GM19023 (cell line): ENCODE measurements around the gene BMAL1.
"Not testable (repeated sequence)": the region's sequence is repeated elsewhere in the genome, so short reads cannot be mapped to it uniquely, and the experiment has no call there.

ENCODE experiments used
- ATAC-seq: cut with Tn5 transposase; IDR thresholded peaks from one replicate; pipeline ENCODE4 v1.9.1; 2021; ENCODE audit warnings: mild to moderate bottlenecking, moderate library complexity; ENCODE audit not compliant: unreplicated experiment

The BMAL1 gene

DNA sequence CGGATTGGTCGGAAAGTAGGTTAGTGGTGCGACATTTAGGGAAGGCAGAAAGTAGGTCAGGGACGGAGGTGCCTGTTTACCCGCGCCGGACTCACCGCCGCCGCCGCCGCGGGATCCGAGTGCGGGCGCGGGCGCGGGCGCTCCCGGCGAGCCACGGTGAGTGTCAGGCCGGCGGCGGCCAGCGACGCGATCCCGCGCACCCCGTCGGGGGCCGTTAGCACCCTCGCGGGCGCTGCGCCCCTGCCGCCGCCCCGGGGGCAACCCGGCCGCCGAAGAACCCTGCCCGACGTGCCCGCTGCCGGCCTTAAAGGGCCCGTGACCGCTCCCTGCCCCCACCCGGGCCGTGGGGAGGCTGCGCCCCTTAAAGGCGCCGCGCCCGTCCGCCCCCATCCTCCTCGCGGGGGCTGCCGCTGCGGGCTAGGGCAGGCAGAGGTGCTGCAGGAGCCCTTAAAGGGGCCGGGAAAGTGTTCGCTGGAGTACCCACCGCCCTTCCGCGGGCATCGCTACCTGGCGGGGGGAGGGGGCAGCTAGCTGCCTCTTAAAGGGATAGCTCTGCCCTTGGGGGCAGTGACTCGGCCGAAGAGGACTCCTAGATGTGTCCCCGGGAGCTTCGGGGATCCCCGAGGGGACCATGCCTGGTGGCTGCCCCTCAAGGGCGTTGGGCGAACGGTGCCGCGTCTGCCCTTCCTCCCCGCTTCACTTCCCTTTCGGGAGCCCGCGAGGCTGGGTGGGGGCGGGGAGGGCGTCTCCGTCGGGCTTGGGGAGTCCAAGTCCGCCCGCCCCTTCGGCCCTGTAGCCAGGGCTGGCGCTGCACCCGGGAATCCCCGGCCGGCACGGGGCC, at the start of gene BMAL1:
BMAL1 (plus strand) TSS at position 23 of the 841 bp plus-strand sequence. CDS start 76,519 bp downstream, outside the sequence.
- ATAC-seq, result peak; percentile 27

DNA sequence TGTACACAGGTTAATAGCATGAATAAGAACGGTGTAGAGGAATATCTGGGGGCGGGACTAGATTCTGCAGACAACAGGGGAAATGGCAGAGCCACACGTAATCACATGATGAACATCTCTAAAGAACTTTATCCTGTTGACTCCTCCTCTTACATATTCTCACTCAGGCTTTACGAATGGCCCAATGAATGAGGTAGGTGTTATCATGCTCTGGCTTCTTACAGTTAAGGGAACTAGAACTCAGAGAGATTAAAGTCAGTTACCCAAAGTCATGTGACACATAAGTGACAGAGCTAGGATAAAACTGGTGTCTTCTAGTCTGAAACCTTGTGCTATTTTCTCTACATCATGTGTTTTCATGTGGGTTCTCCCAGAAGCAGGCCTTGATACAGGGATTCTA, 49.0 kb upstream of the BMAL1 start:
- no peak for ATAC-seq

DNA sequence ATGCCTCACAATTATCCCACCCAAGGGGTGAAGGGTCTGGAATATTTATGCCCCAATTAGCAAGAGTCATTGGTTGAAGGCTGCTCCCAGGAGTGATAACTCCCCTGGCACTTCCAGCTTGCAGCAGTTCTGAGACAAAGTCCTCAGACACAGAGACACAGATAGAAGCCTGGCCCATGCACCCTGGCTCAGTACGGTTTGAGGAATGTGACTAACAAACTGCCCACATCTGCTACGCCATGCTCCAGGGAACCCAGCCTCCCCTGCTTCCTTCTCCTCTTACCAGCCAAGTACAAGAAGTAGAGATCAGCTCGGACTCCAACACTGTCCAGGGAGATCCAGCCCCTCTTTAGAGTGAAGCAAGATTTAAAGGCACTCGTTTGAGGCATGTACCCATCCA, 48.5 kb upstream of the BMAL1 start:
- no peak for ATAC-seq

DNA sequence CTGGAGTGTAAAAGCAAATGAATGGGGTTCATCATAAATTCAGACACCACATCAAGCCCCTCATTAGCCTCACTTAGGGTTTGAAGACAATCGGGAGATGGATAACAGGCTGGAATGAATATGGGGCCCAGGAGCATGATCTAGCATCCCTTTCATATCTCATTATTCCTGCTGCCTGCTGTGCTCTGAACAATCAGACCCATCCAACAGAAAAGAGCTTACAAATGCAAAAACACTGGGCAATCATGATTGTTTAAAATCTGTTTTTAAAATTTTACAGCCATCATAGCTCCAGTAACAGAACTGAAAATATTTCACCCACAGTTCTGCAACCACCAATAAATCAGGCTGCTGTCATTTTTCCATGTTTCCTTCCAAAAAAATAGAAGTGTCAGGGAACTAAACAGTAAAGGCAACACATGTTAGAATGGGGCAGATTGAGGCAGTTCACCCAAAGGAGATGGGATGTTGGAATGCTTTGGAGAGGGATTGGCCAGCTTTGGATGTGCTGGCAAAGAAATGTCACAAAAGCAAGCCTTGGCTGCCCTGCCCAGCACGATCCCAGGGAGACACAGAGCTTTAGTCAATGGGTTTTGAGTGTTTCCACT, 47.8 kb upstream of the BMAL1 start:
- ATAC-seq, result no peak

DNA sequence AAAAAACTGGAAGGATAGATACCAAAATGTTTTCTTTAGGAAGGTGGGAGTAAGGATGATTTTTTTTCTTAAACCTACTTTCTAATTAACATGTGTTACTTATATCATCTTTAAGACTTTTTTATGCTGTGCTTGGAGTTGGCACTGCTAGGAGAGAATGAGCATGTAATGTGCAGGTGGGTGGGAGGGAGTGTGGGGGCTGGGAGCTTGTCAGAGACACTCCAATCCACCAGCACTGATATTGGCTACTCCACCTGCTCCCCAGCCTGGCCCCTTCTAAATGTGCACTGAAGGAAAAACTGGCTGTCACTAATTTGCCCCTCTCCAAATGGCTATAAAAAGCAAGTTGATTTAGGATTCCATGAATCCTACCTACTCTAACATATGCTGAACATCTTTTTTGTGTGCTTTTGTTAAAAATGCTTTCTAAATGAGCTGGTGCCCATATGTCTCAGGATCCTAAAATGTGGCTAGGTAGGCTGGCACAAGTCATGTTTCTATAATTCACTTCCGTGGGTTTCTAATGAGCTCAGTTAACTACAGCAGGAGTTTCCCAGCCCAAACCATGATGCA, 44.3 kb upstream of the BMAL1 start:
- ATAC-seq, result no peak

DNA sequence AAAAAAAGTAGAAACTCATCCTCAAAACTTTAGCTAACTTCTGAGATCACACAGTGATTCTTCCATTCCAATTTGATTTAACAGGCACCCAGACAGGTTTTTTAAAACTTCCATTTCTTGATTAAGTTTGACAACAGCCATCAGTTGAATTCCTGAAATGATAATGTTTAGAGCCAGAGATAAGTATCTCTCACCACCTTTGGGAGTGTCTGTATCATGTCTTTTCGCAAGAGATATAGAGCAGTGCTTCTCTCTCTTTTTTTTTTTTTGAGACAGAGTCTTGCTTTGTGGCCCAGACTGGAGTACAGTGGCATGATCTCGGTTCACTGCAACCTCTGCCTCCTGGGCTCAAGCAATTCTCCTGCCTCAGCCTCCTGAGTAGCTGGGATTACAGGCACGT, 41.7 kb upstream of the BMAL1 start:
- no peak for ATAC-seq

DNA sequence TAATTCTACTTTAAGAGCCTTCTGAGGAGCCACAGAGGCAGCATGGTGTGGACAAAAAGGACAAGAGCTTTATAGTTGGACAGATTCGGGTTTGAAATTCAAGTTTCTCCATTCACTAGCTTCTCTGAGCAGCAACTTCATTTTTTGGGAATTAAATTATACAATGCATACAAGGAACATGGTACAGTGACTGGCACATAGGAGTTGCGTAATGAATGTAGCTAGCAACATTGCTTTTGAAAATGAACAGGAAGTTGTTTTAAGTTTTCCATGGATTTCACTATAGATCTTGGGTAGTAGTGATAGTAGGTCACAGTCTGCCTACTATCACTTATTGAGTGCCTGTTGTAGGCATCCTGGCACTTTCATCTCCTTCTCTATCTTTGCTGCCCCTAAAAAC, 41.0 kb upstream of the BMAL1 start:
- ATAC-seq, result no peak

DNA sequence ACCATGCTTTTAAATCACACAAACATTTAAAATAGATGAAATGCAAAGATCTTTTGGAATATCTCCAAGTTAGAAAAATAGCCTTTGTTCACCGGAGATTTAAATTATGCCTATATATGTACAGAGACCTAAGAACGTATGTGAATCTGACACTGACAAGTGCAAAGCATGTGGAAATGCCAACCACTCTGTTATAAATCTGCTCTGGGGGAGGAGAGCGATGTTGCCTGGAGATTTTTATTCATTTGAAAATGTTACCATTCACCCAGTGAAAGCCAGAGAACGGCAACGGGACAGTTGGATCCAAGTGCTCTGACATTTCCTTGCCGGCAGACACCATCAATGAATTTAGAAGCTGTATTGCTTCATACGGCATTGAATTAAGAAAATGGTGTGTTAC, 39.8 kb upstream of the BMAL1 start:
- ATAC-seq, result no peak

DNA sequence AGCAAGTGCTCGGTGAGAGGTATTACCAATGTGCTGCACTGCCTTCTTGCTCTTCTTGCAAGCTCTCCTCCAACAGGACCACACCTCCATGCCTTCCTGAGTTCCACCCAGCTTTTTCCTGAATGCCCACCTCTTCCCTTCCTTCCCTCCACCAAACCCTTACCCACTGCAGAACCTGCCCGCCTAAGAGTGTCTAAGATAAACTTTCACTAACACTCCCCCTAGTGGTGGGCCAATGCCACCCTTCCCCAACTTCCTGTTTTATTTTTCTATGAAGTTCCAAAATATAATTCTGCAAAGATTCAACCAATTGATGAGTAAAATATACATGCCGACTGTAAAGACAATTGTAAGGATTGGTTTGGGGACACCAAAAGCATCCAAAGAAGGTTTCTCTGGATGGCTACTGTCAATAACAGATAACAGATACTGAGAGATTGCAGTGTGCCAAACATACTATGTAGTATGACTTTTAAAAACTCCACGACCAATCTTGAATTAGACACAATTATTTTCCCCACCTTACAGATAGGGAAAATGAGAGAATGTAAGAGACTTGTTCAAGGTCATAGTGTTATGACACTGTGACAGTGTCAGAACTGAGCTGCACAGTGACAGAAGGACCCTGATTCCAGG, 38.6 kb upstream of the BMAL1 start:
- ATAC-seq, result peak; percentile 60

DNA sequence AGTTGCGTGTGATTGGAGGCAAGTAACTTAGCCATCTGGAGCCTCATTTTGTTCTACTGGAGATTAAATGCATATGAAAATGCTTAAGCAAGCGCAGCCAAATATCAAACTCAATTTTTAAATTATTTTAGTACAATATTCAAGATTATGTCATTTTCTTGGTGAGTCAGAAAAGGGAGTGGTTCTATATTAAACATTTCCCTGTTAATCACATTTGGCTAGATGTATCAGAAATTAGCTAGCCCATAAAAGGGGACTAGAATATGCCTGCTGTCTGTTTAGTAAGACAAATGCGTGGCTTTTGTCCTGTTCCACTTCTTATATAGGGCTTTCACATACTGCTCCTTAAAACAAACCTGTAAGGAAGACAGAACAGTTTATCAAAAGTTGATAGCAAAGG, 35.0 kb upstream of the BMAL1 start:
- ATAC-seq, result no peak

DNA sequence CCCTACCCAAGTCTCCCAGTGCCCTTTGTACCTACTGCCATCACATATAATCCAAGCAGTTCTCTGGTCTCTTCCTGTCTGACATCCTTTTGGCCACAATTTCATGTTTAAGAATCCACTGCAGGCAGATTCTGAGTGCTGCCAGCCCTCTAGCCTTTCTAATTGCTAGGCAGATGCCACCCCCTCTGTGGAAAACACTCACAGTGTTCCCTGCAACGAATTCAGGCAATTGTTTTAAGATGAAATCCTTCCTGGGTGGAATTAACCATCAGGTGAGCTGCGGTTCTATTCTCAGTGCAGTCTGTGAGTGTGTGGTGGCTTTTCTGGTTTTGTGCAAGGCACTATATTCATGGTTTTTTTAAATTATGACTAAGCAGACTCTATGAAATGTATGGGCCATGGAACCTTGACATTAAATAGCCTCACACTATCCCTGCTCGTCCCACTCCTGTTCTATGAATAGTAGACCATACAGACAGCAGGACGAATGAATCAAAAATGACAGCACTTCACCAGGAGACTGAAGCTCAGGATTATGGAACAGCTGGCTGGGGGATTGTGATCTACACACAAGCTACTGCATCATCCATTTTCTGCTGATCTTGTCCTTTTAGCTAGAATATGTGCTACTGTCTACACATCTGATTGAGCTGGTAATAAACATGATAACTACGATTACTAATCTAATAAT, 29.8 kb upstream of the BMAL1 start:
- ATAC-seq, result no peak

DNA sequence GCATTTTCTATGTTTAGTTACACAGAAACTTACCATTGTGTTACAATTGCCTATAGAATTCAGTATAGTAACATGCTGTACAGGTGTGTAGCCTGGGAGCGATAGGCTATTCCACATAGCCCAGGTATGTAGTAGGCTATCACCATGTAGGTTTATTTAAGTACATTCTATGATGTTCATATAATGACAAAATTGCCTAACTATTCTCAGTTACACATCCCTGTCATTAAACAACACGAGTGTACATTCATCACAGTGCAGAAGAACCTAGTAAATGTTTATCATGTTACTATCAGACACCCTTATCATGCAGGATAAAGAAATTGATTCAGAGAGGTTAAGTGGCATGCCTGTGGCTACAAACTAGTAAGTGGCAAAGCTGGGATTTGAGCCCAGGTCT, 28.4 kb upstream of the BMAL1 start:
- ATAC-seq, result no peak

DNA sequence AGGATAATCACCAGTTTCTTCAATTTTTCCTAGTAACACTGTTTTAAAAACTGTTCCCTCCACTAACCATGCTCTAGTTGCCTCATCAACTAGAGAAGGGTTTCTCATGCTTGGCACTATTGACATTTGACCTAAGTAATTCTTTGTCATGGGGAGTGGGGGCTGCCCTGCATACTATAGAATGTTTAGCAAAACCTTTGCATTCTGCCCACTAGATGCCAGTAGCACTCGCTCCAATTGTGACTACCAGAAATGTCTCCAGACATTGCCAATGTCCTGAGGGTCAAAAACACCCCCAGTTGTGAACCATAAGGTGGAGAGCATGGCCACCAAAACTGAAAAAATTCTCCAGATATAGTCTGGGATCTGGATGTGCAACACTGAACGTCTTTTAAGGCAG, 27.6 kb upstream of the BMAL1 start:
- no peak for ATAC-seq

DNA sequence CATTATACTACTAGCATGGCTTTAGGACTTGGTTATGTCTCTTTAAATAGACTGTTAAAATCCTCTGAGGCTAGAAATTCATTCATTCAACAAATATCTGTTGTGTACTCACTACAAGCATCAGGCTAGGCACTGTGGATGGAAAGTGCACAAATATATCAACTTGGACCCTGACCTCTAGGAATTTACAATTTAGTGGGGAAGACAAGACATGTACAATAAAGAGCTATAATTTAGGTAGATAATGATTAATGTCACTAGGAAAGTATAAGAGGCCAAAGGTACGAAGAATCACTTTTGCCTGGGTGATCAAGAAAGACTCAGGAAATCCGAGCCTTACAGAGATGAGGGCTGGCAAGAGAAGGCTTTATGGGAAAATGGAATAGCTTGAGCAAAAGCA, 25.6 kb upstream of the BMAL1 start:
- no peak for ATAC-seq

DNA sequence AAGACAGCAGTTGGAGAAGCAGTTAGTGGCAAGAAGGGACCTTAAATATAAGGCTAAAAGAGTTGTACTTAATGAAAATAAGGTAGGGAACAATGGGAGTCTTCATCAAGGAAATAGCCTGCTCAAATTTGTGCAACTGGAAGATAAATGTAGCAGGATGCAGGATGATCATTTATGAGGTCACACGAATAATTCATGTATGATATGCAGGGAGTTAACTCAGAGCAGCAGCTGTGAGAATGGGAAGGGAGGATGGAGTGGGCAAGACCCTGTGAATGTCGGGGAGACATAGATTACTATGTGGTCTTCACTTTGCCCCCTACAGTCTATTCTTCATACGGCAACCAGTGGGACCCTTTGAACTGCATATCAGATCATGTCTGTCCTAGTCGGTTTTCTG, 25.2 kb upstream of the BMAL1 start:
- ATAC-seq, result no peak

DNA sequence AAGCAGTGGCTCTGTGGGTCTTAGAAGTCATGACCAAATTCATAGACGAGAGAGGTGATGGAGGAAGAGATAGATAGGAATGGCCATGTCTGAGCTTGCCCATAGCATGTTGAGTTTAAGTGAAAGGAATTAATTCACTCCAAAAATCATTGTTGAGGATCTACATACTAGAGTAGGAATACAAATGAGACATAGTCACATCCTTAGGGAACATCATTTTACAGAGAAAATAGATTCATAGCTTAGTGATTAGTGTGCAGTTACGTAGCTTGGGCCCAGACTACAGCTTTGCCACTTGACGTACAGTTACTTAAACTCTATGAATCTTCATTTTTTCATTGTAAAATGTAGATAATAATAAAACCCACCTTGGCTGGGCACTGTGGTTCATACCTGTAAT, 21.4 kb upstream of the BMAL1 start:
- no peak for ATAC-seq

DNA sequence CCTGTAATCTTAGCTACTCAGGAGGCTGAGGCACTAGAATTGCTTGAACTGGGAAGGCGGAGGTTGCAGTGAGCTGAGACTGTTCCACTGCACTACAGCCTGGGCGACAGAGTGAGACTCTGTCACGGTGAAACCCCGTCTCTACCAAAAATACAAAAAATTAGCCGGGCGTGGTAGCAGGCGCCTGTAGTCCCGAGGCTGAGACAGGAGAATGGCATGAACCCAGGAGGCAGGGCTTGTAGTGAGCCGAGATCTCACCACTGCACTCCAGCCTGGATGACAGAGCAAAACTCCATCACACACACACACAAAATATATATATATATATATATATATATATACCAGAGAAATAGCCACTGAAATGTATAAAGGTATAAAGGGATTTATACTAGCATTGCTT, 19.5 kb upstream of the BMAL1 start:
- not testable (repeated sequence) for ATAC-seq

DNA sequence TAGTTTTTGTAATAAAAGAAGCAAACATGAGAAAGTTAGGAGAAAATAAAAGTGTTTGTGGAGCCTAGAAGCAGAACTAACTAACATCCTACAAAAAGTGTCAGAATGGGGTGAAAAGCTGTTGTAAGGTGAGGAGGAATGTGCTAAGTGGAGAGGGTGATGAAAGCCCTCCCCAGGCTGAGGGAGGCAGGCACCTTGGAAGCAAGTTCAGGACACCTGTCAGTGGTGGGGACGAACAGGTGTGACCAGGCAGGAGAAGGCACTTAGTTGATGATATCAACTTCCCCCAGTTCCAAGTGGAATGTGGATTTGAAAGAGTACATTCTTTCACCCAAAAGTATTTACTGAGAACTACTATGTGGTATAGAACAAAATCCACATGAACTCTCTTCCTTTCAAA, 18.7 kb upstream of the BMAL1 start:
- ATAC-seq, result no peak

DNA sequence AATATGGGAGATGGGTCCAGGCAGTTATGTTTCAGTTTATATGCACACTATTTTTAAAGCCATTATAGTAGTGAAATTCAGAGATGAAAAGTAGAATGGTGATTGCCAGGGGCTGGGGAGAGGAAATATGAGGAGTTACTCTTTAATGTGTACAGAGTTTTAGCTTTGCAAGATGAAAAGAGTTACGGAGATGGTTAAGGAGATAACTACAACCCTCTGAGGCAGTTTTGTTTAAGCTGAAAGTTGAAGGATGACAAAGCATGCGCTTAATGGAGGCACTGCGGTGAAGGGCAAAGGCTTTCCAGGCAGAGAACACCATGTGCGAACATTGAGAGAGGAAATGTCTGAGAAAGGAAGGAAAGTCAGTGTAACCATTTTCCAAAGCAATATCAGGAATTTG, 18.2 kb upstream of the BMAL1 start:
- ATAC-seq, result no peak

DNA sequence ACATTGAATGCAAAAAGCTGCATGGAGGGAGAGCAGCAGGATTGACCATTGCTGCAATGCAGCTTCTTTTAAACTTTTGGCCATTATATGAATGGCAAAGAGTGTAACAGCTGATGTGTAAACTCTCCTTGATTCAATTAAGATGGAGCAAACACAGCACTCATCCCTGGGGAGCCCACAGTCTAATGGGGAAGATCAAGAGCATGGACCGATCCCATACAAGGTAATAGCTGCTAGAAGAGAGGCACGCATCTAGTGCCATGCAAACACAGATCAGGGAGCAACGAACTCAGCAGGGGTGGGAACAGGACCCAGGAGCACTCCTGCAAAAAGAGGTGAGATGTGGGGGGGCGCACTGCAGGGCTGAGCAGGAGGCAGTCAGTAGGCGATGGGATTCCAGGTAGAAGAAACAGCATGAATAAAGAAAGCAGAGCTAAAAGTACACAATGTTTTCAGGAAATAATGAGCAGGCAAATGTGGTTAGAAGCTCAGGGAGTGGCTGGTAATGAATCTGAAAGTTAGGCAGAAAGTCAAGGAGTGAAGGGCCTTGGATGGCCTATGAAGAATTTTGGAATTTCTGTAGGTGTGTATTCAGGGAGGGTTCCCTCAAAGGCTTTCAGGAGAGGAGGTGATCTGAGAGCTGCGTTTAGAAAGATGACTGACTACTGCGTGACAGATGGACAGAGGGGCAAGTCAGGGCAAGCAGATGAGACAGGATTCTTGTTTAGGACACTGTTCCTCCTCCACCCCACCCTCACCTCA, 17.2 kb upstream of the BMAL1 start:
- ATAC-seq, result no peak
